Measurements from ENCODE around the gene TMEM132A.
"Not testable (repeated sequence)": the region's sequence is repeated elsewhere in the genome, so short reads cannot be mapped to it uniquely, and the experiment has no call there.

TMEM132A gene

DNA sequence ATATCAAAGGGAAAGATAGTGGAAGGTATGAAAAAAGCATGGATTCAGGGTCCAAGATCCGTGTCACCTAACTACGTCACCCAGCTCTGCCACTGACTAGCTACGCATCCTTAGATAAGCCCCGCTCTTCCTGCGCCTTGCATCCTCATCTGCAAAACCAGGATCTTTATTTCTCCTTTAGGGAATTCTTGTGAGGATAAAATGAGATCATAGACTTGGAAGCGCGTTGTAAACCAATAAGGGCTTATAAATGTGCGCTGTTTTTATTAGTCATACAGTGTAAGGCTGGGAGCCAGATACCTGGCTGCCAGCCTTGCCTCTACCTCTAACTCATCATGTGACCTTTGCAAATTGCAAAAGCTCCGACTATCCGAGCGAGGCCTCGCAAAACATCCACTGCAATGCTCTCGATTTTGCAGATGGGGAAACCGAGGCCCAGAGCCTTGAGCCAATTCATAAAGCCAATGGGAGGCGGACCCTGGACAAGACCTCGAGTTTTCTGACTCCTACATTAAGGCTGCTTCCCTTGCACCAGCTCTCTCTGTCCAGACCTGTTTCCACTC lies 18.6 kb upstream of the TMEM132A start:
- DNase-seq: peak; percentile 16
- no peaks in the 10 kb centered on the region for H3K9me2 ChIP-seq (replicated peaks; ENCODE audit: insufficient read depth, low read length)
- H2AFZ ChIP-seq (ENCODE audit: low read length): peak overlapping the region; percentile 61; the same call in 1 of the 2 replicates
- H3K4me3 ChIP-seq (ENCODE audit: low read length): peak overlapping the region; percentile 90
- peaks cover 9% of the 10 kb centered on the region; the same call in 1 of the 2 replicates for H3K36me3 ChIP-seq (replicated peaks; ENCODE audit: insufficient read depth, low read length)
- H3K79me2 ChIP-seq (ENCODE audit: low read length): peaks cover 51% of the 10 kb centered on the region
- peak overlapping the region; percentile 96 for H3K9ac ChIP-seq (ENCODE audit: low read length)
- H4K20me1 ChIP-seq (ENCODE audit: insufficient read depth, low read length): 0 out of 2 replicates have a peak, but pooled peaks cover 13% of the 10 kb centered on the region
- TF ChIP-seq EZH2 (optimal IDR thresholded peaks at IDR 0.05; ENCODE audit: low read depth, low read length): no peak
- TF ChIP-seq EZH2phosphoT487 (IDR thresholded peaks at IDR 0.05; ENCODE audit: low read length): no peak
- no peak for TF ChIP-seq CTCF (IDR thresholded peaks at IDR 0.05; ENCODE audit: low read length)
- H3K9me3 ChIP-seq (replicated peaks; ENCODE audit: insufficient read depth, low read length): no peaks in the 10 kb centered on the region
- peaks cover 37% of the 10 kb centered on the region for H3F3A ChIP-seq (ENCODE audit: insufficient read depth, low read length)
- H3K27me3 ChIP-seq (replicated peaks; ENCODE audit: insufficient read depth, low read length): no peaks in the 10 kb centered on the region
- H3K4me1 ChIP-seq (ENCODE audit: low read length): peaks cover 38% of the 10 kb centered on the region
- peak overlapping the region; percentile 91 for H3K4me2 ChIP-seq (ENCODE audit: low read depth, low read length)
- peak overlapping the region; percentile 95 for H3K27ac ChIP-seq (ENCODE audit: low read length)

- DNase-seq: peak; percentile 99
- H3K4me2 ChIP-seq (ENCODE audit: low read depth, low read length): peak within 1 kb of the TSS; percentile 91
- peaks cover 46% of the 10 kb centered on the region for H3K4me1 ChIP-seq (ENCODE audit: low read length)
- H4K20me1 ChIP-seq (ENCODE audit: insufficient read depth, low read length): 0 out of 2 replicates have a peak, but pooled peaks cover 13% of the 10 kb centered on the region
- peaks cover 9% of the 10 kb centered on the region; the same call in 1 of the 2 replicates for H3K36me3 ChIP-seq (replicated peaks; ENCODE audit: insufficient read depth, low read length)
- H3F3A ChIP-seq (ENCODE audit: insufficient read depth, low read length): peaks cover 41% of the 10 kb centered on the region
- peaks cover 49% of the 10 kb centered on the region for H3K79me2 ChIP-seq (ENCODE audit: low read length)
- H3K27ac ChIP-seq (ENCODE audit: low read length): peak within 1 kb of the TSS; percentile 95
- peak within 1 kb of the TSS; percentile 96 for H3K9ac ChIP-seq (ENCODE audit: low read length)
- peak within 1 kb of the TSS; percentile 90 for H3K4me3 ChIP-seq (ENCODE audit: low read length)
- no peaks in the 10 kb centered on the region for H3K27me3 ChIP-seq (replicated peaks; ENCODE audit: insufficient read depth, low read length)
- H2AFZ ChIP-seq (ENCODE audit: low read length): peak within 1 kb of the TSS; percentile 61
- TF ChIP-seq EZH2phosphoT487 (IDR thresholded peaks at IDR 0.05; ENCODE audit: low read length): no peak
- TF ChIP-seq EZH2 (optimal IDR thresholded peaks at IDR 0.05; ENCODE audit: low read depth, low read length): no peak
- TF ChIP-seq CTCF (IDR thresholded peaks at IDR 0.05; ENCODE audit: low read length): no peak
- H3K9me3 ChIP-seq (replicated peaks; ENCODE audit: insufficient read depth, low read length): no peaks in the 10 kb centered on the region
- no peaks in the 10 kb centered on the region for H3K9me2 ChIP-seq (replicated peaks; ENCODE audit: insufficient read depth, low read length)
These were observed 17.9 kb upstream of the TMEM132A start, which contains the start of gene PRPF19 for GRCh38 chr11:60906132-60906972. Gene PRPF19 (minus strand): TSS chr11:60906585. CDS start chr11:60906382, 203 bp downstream.

- Histone ChIP-seq H4K20me1 (ENCODE audit: insufficient read depth, low read length) (0 out of 2 replicates have a peak, but pooled peaks cover 10% of the 10 kb centered on the region), H3F3A (ENCODE audit: insufficient read depth, low read length) (peaks cover 38% of the 10 kb centered on the region), H3K9me2 (replicated peaks; ENCODE audit: insufficient read depth, low read length) (no peaks in the 10 kb centered on the region), H3K9ac (ENCODE audit: low read length) (no peak overlapping the region), H3K79me2 (ENCODE audit: low read length) (peaks cover 25% of the 10 kb centered on the region), H3K9me3 (replicated peaks; ENCODE audit: insufficient read depth, low read length) (no peaks in the 10 kb centered on the region), H3K27me3 (replicated peaks; ENCODE audit: insufficient read depth, low read length) (no peaks in the 10 kb centered on the region), H3K27ac (ENCODE audit: low read length) (no peak overlapping the region), H3K4me1 (ENCODE audit: low read length) (peaks cover 66% of the 10 kb centered on the region), H3K4me2 (ENCODE audit: low read depth, low read length) (no peak overlapping the region), H3K4me3 (ENCODE audit: low read length) (no peak overlapping the region), H2AFZ (ENCODE audit: low read length) (no peak overlapping the region), H3K36me3 (replicated peaks; ENCODE audit: insufficient read depth, low read length) (no peaks in the 10 kb centered on the region)
- TF ChIP-seq EZH2phosphoT487 (IDR thresholded peaks at IDR 0.05; ENCODE audit: low read length): no peak
- TF ChIP-seq CTCF (IDR thresholded peaks at IDR 0.05; ENCODE audit: low read length): no peak
- TF ChIP-seq EZH2 (optimal IDR thresholded peaks at IDR 0.05; ENCODE audit: low read depth, low read length): no peak
- no peak for DNase-seq
These were observed 15.5 kb upstream of the TMEM132A start for GRCh38 chr11:60908803-60909202.

DNA sequence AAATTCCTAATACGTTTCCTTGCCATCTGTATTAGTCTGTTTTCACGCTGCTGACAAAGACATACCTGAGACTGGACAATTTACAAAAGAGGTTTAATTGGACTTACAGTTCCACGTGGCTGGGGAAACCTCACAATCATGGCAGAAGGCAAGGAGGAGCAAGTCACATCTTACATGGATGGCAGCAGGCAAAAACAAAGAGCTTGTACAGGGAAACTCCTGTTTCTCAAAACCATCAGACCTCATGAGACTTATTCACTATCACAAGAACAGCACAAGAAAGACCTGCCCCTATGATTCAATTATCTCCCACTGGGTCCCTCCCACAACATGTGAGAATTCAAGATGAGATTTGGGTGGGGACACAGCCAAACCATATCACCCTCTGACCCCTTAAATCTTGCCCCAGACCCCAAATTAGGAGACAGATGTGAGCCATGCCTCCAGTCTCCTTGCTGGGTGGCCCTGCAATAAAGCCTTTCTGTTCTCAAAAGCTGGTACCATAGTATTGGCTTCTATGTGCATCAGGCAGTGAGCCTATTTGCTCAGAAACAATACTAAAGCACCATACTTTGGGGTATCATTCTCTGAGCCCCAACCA lies 14.5 kb upstream of the TMEM132A start:
- Histone ChIP-seq H3F3A (ENCODE audit: insufficient read depth, low read length) (peaks cover 42% of the 10 kb centered on the region), H3K79me2 (ENCODE audit: low read length) (peaks cover 23% of the 10 kb centered on the region), H3K4me1 (ENCODE audit: low read length) (peaks cover 60% of the 10 kb centered on the region), H3K27ac (ENCODE audit: low read length) (peak overlapping the region; percentile 81), H3K4me2 (ENCODE audit: low read depth, low read length) (peak overlapping the region; percentile 47; the same call in 1 of the 2 replicates), H3K4me3 (ENCODE audit: low read length) (0 out of 2 replicates have a peak overlapping the region, but pooled peaks have one; percentile 13)
- H4K20me1 ChIP-seq (ENCODE audit: insufficient read depth, low read length); H2AFZ ChIP-seq (ENCODE audit: low read length); H3K9me3 ChIP-seq (replicated peaks; ENCODE audit: insufficient read depth, low read length); H3K9ac ChIP-seq (ENCODE audit: low read length); H3K9me2 ChIP-seq (replicated peaks; ENCODE audit: insufficient read depth, low read length); DNase-seq; H3K36me3 ChIP-seq (replicated peaks; ENCODE audit: insufficient read depth, low read length); H3K27me3 ChIP-seq (replicated peaks; ENCODE audit: insufficient read depth, low read length): not testable (repeated sequence)
